ENCODE results near the gene TRIM66. TPM values are rescaled to one million over a fixed set of nuclear protein-coding genes. Genes with fewer than 3 reads are reported as not detected.

Gene TRIM66
- total RNA-seq, 1 donor, result 5.6 TPM

- no peak overlapping the region for H3K4me3 ChIP-seq (ENCODE audit: low read depth, low read length)
- DNase-seq (ENCODE audit: low read depth), result peak; percentile 89
- TF ChIP-seq, protein P1, sequence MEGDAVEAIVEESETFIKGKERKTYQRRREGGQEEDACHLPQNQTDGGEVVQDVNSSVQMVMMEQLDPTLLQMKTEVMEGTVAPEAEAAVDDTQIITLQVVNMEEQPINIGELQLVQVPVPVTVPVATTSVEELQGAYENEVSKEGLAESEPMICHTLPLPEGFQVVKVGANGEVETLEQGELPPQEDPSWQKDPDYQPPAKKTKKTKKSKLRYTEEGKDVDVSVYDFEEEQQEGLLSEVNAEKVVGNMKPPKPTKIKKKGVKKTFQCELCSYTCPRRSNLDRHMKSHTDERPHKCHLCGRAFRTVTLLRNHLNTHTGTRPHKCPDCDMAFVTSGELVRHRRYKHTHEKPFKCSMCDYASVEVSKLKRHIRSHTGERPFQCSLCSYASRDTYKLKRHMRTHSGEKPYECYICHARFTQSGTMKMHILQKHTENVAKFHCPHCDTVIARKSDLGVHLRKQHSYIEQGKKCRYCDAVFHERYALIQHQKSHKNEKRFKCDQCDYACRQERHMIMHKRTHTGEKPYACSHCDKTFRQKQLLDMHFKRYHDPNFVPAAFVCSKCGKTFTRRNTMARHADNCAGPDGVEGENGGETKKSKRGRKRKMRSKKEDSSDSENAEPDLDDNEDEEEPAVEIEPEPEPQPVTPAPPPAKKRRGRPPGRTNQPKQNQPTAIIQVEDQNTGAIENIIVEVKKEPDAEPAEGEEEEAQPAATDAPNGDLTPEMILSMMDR (IDR thresholded peaks at IDR 0.05; ENCODE audit: insufficient read depth, low read length), result no peak
These were observed 85.3 kb downstream of the TRIM66 start for GRCh38 chr11:8597182-8597581.

DNA sequence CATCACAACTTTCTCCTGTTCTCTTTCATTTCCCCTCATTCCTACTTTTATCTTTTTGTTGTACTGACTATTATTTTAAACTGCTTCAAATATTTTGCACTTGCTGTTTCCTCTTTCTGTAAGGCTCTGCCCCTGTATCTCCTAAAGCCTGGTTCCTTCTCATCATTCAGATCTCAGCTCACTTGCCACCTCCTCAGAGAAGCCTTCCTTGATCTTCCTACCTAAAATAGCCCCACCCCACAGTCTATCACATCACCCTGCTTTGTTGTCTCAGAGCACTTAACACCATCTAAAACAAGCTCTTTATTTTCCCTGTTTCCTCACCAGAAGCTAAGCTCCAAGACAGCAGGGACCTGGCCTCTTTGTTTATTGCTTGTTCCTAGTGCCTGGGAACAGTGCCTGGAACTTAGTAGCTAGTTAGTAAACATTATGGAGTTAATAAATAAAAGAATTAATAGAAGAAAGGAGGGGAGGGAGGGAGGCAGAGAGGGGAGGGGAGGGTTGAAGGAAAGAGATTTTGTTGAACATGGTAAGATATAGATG, 85.9 kb downstream of the TRIM66 start:
- no peak overlapping the region for H3K4me3 ChIP-seq (ENCODE audit: low read depth, low read length)
- TF ChIP-seq, protein P1 (IDR thresholded peaks at IDR 0.05; ENCODE audit: insufficient read depth, low read length), result no peak
- no peak for DNase-seq (ENCODE audit: low read depth)

DNA sequence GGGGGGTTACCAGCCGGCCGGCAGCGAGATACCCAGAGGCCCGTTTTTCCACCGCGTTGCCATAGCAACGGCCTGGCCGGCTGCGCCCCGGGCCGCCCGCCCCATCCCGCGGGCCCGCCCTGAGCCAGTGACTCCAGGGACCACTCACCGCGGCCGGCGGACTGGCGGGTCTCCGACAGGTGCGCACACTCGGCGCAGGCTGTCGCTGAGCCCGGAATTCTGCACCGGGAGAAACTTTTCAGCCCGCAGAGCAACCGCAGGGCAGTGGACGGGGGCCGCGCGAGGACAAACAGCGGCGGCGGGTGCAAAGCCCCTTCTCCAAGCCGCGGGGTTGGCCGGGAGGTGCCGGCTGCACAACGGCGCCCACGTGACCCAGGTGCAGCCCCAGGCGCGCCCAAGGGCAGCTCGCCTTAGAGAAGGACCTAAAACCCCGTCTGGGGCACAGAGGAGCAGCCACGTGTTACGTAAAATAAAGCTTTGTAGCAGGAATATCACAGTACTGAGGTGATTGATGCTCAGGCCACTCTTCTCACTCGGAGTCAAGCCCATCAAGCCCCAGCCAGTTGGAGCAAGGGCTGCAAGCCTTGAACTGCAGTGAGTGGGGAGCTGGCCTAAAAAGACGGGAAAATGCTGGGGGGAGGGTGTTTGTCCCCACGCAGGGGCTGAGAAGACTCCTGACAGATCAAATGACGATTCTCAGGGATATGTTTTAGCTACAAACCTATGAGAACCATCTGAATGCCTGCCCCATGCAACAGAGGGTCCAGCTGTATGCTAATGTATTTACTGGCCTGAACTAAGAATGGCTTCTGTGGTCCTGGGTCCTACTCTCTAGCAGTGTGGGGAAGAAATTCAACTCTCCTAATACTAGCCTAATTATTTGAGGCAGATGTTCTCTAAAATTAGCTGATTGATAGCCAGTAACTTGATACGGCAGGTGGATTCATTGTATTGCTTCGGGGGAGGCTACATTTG, 88.2 kb downstream of the TRIM66 start, which contains the start of gene STK33:
STK33 (minus strand) TSS at position 294 of the 975 bp plus-strand sequence. CDS start 119,323 bp downstream, outside the sequence.
- TF ChIP-seq, protein P1 (IDR thresholded peaks at IDR 0.05; ENCODE audit: insufficient read depth, low read length), result no peak
- H3K4me3 ChIP-seq (ENCODE audit: low read depth, low read length), result peak within 1 kb of the TSS; percentile 61
- DNase-seq (ENCODE audit: low read depth), result no peak

GRCh38 chr11:8593455-8593854, 89.0 kb downstream of the TRIM66 start:
- H3K4me3 ChIP-seq (ENCODE audit: low read depth, low read length), result peak overlapping the region; percentile 61
- TF ChIP-seq, protein P1 (IDR thresholded peaks at IDR 0.05; ENCODE audit: insufficient read depth, low read length), result no peak
- DNase-seq (ENCODE audit: low read depth), result no peak

DNA sequence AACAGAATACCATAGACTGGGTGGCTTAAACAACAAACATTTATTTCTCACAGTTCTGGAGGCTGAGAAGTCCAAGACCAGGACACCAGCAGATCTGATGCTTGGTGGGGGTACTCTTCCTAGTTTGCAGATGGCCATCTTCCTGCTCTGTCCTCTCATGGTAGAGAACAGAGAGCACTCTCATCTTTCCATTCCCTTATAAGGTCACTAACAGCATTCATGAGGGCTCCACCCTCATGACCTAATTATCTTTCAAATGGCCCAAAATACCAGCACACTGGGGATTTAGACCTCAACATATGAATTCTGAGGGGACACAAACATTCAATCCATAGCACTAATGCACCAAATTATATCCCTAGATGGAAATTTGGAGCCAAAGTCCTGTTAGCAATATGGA, 94.5 kb downstream of the TRIM66 start:
- TF ChIP-seq, protein P1 (IDR thresholded peaks at IDR 0.05; ENCODE audit: insufficient read depth, low read length), result no peak
- DNase-seq (ENCODE audit: low read depth), result no peak
- no peak overlapping the region for H3K4me3 ChIP-seq (ENCODE audit: low read depth, low read length)

GRCh38 chr11:8586805-8587204, 95.7 kb downstream of the TRIM66 start:
- no peak overlapping the region for H3K4me3 ChIP-seq (ENCODE audit: low read depth, low read length)
- TF ChIP-seq, protein P1 (IDR thresholded peaks at IDR 0.05; ENCODE audit: insufficient read depth, low read length), result no peak
- DNase-seq (ENCODE audit: low read depth), result no peak
